Kidney (tissue), 14 donors: ENCODE results near the gene SDHAF2. TPM values are rescaled to one million over a fixed set of nuclear protein-coding genes. Genes with fewer than 3 reads are reported as not detected.

Source experiments
- DNase-seq, 5 donors: peaks; one replicate each; pipeline ENCODE4 v3.0.0-alpha.2; 2013 to 2020
- FAIRE-seq: peaks from 2 replicates; lab custom pipeline; 2012; peaks lifted over from hg19 to GRCh38; lab: Jason Lieb, UNC
- H3K27ac ChIP-seq, 2 donors: one replicate each; pipeline ENCODE4 v1.7.0; 2013; ENCODE audit warnings: low read depth in 2 of 2, low read length in 2 of 2, inconsistent platforms in 1 of 2
- H3K27me3 ChIP-seq: one replicate; pipeline ENCODE4 v1.7.1; 2013; ENCODE audit warnings: low read length, inconsistent platforms; ENCODE audit not compliant: control insufficient read depth, insufficient read depth
- H3K36me3 ChIP-seq, 3 donors: one replicate each; pipeline versions ENCODE4 v1.7.0 to v1.7.1; 2013; ENCODE audit warnings: low read length in 3 of 3, control low read depth in 1 of 3, inconsistent platforms in 1 of 3; ENCODE audit not compliant: insufficient read depth in 3 of 3, control insufficient read depth in 2 of 3
- H3K4me1 ChIP-seq, 3 donors: one replicate each; pipeline versions ENCODE4 v1.7.0 to v1.7.1; 2013; ENCODE audit warnings: low read length in 3 of 3, inconsistent platforms in 1 of 3, low read depth in 1 of 3; ENCODE audit not compliant: control insufficient read depth in 2 of 3, insufficient read depth in 2 of 3
- H3K4me3 ChIP-seq, 3 donors: one replicate each; pipeline versions ENCODE4 v1.7.0 to v1.8.1; 2013; ENCODE audit warnings: low read length in 3 of 3, control low read depth in 1 of 3, inconsistent platforms in 1 of 3
- H3K9ac ChIP-seq, 3 donors: one replicate each; pipeline versions ENCODE4 v1.7.0 to v1.7.1; 2013; ENCODE audit warnings: low read length in 3 of 3, control low read depth in 1 of 3, inconsistent platforms in 1 of 3
- H3K9me3 ChIP-seq, 3 donors: one replicate each; pipeline versions ENCODE4 v1.7.0 to v1.7.1; 2013; ENCODE audit warnings: low read length in 3 of 3, control low read depth in 1 of 3, inconsistent platforms in 1 of 3; ENCODE audit not compliant: control insufficient read depth in 2 of 3, insufficient read depth in 1 of 3
- intact Hi-C: fragments of 100-400 bp; cut with DNase I; formaldehyde crosslinking; loops from one replicate; pipeline ENCODE4 v1.11.1; 2022
- polyA plus RNA-seq: library from polyadenylated mRNA; stranded (reverse); fragments of 350-450 nt; fragmentation: Illumina TruSeq; extraction: RNeasy Lipid Tissue Mini Kit (QIAGEN cat#74804); gene quantifications from one replicate; pipeline ENCODE4 v1.2.3, GENCODE V29; 2014; ENCODE audit warnings: low read depth, low replicate concordance; ENCODE audit not compliant: insufficient read depth
- total RNA-seq: library from RNA; stranded (reverse); fragmentation: NEBNext Ultra II Directional; extraction: Animal tissue kit (Norgen Biotek cat#: 25700); gene quantifications from one replicate; pipeline ENCODE4 v1.2.1, GENCODE V29; 2021
- TF ChIP-seq, protein P1 (sequence below): IDR thresholded peaks from 3 replicates; pipeline ENCODE4 v1.5.1; 2012; ENCODE audit warnings: mild to moderate bottlenecking, moderate library complexity, borderline replicate concordance; ENCODE audit not compliant: insufficient read depth; ENCODE audit errors: extremely low read depth
- donor health status: control.
- donor health status: control.
- donor health status: control.
- donor health status: control.
- donor health status: control.
- donor health status: DM: yes; HTN: yes; CAD: no.
- donor health status: Normal renal cell carcinoma (clear cell type).

Gene SDHAF2
- total and polyA plus RNA-seq, 2 donors from 2014 or later = 40.7 to 77.1 TPM

DNA sequence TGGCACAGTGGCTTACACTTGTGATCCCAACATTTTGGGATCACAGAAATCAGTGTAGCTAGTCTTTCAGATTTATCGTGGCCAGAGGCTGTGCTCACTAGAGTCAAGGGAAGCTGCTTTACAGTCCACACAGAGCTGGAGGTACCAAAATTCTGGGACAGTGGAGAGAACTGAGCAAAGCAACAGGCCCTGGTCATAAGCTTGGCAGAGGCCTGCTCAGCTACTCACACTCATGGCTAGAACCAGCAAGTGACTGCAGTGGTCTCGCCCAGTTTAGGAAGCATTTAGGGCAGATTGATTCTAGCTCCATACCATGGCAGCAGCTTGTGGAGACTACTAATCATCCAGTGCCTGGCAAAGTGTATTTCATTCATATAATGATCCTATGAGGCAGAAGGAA is 28.8 kb upstream of the SDHAF2 start:
- no peak for DNase-seq
- Histone ChIP-seq H3K9ac (no peak overlapping the region), H3K4me1 (no peaks in the 10 kb centered on the region), H3K27me3 (no peaks in the 10 kb centered on the region), H3K36me3 (peaks cover 0 to 42% (median 40%) of the 10 kb centered on the region in 3 donors), H3K27ac (no peak overlapping the region), H3K4me3 (no peak overlapping the region), H3K9me3 (no peaks in the 10 kb centered on the region)
- TF ChIP-seq, protein P1, sequence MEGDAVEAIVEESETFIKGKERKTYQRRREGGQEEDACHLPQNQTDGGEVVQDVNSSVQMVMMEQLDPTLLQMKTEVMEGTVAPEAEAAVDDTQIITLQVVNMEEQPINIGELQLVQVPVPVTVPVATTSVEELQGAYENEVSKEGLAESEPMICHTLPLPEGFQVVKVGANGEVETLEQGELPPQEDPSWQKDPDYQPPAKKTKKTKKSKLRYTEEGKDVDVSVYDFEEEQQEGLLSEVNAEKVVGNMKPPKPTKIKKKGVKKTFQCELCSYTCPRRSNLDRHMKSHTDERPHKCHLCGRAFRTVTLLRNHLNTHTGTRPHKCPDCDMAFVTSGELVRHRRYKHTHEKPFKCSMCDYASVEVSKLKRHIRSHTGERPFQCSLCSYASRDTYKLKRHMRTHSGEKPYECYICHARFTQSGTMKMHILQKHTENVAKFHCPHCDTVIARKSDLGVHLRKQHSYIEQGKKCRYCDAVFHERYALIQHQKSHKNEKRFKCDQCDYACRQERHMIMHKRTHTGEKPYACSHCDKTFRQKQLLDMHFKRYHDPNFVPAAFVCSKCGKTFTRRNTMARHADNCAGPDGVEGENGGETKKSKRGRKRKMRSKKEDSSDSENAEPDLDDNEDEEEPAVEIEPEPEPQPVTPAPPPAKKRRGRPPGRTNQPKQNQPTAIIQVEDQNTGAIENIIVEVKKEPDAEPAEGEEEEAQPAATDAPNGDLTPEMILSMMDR = no peak
- intact Hi-C loops = no loop called here
- no peak for FAIRE-seq

DNA sequence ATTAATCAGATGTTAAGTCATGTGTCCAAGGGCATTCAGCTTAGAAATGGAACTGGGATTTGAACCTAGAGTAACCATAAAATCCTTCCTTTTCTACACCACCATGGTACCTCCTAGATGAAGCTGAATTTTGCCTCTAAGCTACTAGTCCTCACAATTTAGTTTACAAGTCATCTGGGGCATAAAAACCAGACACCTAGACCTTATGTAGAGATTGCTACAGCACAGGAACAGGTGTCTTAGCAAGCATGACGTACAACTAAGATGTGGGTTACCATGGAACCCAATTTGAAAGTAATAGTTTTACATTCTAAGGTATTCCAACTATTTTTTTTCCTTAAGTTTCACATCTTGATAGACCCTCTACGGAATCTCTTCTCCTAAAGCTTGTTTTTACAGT is 28.4 kb upstream of the SDHAF2 start:
- intact Hi-C loops = no loop called here
- no peaks in the 10 kb centered on the region for H3K4me1 ChIP-seq
- H3K27ac ChIP-seq = no peak overlapping the region
- H3K9ac ChIP-seq = no peak overlapping the region
- TF ChIP-seq, protein P1 = no peak
- no peaks in the 10 kb centered on the region for H3K9me3 ChIP-seq
- FAIRE-seq (no peak), DNase-seq (no peak)
- H3K36me3 ChIP-seq = peaks cover 0 to 45% (median 40%) of the 10 kb centered on the region in 3 donors
- no peak overlapping the region for H3K4me3 ChIP-seq
- H3K27me3 ChIP-seq = no peaks in the 10 kb centered on the region

DNA sequence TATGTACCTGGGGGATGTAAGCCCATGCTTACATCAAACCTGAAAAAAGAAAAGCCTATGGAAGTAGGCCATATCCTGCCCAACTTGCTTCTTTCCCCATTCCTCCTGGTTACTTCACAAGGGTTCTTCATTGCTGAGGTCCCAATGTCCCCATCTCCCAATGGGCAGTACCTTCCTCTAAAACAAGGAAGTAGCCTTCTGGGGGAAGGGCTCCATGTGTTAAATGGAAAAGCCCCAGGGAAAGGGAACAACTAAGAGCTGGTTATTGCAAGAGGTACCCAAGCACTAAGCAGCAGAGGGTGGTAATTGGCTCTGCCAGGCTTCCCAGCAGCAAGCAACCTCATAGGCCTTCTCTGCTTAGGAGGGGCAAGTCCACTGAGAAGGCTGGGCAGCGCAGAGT is 26.3 kb upstream of the SDHAF2 start:
- Histone ChIP-seq H3K4me1 (no peaks in the 10 kb centered on the region), H3K9me3 (no peaks in the 10 kb centered on the region), H3K36me3 (peaks cover 6 to 57% (median 45%) of the 10 kb centered on the region in 3 donors), H3K4me3 (no peak overlapping the region), H3K9ac (no peak overlapping the region), H3K27ac (no peak overlapping the region), H3K27me3 (no peaks in the 10 kb centered on the region)
- DNase-seq = no peak
- TF ChIP-seq, protein P1 = no peak
- FAIRE-seq = no peak
- intact Hi-C loops = no loop called here

DNA sequence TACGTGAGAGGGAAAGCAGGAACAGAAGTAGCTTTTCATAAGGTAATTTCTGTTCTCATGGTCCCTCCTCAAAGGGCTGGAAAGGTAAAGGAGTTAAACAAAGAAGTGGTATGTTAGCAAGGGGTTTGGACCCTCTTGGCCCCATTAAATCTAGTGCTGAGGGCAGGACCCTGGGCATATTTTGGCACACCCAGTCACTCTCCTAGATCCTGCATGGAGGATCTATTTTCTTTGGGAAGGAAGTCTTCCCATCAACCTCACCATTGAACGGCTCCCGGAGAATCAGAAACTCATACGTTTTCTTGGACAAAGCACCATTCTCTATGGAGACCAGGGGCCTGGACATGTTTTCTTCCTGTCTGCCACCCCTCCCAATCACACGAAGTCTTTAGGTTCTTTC is 25.8 kb upstream of the SDHAF2 start:
- no peak overlapping the region for H3K27ac ChIP-seq
- H3K27me3 ChIP-seq = no peaks in the 10 kb centered on the region
- H3K9ac ChIP-seq = no peak overlapping the region
- no peaks in the 10 kb centered on the region for H3K4me1 ChIP-seq
- peaks cover 6 to 59% (median 47%) of the 10 kb centered on the region in 3 donors for H3K36me3 ChIP-seq
- no peak for FAIRE-seq
- no peaks in the 10 kb centered on the region for H3K9me3 ChIP-seq
- no peak for DNase-seq
- TF ChIP-seq, protein P1 = no peak
- intact Hi-C loops = no loop called here
- no peak overlapping the region for H3K4me3 ChIP-seq
